CD4-positive, alpha-beta T cell treated with Interleukin-6 at 100 ng/mL for 8 hours (primary cell): ENCODE results near the gene RNF38.

Experiments
- DNase-seq: peaks from one replicate; pipeline ENCODE4 v3.0.0-alpha.2; 2020; ENCODE audit warnings: mixed read lengths, low spot score

Gene RNF38

GRCh38 chr9:36293171-36293570 is 106.9 kb downstream of the RNF38 start:
- no peak for DNase-seq

DNA sequence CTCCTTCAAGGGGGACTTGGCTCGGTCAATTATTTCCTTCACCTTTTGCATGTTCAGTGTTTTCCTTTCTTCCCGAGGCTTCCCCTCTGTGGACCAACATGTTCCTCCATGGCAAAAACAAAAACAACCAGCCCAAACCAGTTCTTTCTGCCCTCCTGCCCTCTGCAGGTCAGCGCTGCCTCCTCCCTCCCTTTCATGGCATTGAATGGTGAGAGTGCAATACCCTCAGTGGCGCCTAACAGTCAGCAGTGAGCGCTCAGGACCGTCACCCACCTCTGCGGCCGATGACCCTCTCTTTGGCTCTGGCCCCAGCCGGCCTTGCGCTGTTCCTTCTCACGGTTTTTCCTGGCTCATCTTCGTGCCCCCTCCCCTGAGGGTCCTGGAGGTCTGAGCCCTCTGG is 107.4 kb downstream of the RNF38 start:
- DNase-seq, result no peak

GRCh38 chr9:36290996-36291395 is 109.1 kb downstream of the RNF38 start:
- DNase-seq, result no peak

DNA sequence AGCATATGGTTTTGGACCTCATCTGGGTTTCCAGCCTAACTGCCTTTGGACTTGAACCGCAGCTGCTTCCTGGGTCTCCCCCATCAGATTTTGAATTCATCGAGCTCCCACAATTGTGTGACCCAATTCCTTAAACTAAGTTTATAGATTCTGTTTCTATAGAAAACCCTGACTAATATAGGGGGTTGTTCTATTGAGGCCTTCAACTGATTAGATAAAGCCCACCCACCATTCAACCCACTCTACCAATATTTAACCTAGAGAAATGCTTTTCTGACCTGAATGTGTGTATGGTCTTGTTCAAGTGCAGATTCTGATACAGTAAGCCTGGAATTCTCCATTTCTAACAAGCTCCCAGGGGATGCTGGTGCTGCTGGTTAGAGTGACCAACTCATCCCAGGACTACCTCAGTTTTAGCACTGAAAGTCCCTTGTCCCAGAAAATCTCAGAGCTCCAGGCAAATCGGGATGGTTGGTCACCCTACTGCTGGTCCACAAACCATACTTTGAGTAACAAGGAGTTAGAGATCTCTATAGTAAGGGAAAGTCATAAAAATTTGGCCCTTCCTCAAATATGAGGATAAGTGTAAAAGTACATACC is 110.1 kb downstream of the RNF38 start:
- DNase-seq, result no peak

GRCh38 chr9:36288070-36288469 is 112.0 kb downstream of the RNF38 start:
- no peak for DNase-seq
